IMR-90 (cell line): ENCODE measurements around the gene DARS1. TPM values are rescaled to one million over a fixed set of nuclear protein-coding genes. Genes with fewer than 3 reads are reported as not detected.

ENCODE experiments used
- ATAC-seq: fragments of 200-7000 bp; cut with Tn5 transposase; 2 replicates; pipeline ENCODE4 v1.9.1; 2020; ENCODE audit warnings: low read depth, mild to moderate bottlenecking, moderate library complexity
- BruUV-seq: library from RNA; stranded (reverse); fragments of 400-500 nt; replicated peaks from 2 replicates; lab custom pipeline; 2021; lab: Mats Ljungman, UMichigan
- CTCF ChIA-PET: fragments of 300-600 bp; formaldehyde crosslinking; extraction: SDS; loops from one replicate; lab custom pipeline; 2021; ENCODE audit warnings: antibody characterized with exemption; lab: Yijun Ruan, JAX
- POLR2A ChIA-PET: fragments of 300-600 bp; sonication (Branson Sonifier 250); formaldehyde crosslinking; loops from one replicate; lab custom pipeline; 2022; ENCODE audit warnings: antibody characterized with exemption; ENCODE audit not compliant: unreplicated experiment; lab: Charles Lee
- DNase-seq: peaks from one replicate; pipeline ENCODE4 v3.0.0; 2013
- H2AFZ ChIP-seq: replicated peaks from 2 replicates; pipeline ENCODE3; 2013; ENCODE audit warnings: low read length, mild to moderate bottlenecking; ENCODE audit not compliant: poor library complexity
- H2AK5ac ChIP-seq: 2 replicates; pipeline ENCODE4 v1.6.1; 2013; ENCODE audit warnings: low read depth, low read length, inconsistent platforms
- H2AK9ac ChIP-seq: replicated peaks from 2 replicates; pipeline ENCODE3; 2013; ENCODE audit warnings: mild to moderate bottlenecking, low read depth, low read length, moderate library complexity; ENCODE audit not compliant: poor library complexity
- H2BK120ac ChIP-seq: 2 replicates; pipeline ENCODE4 v1.6.1; 2013; ENCODE audit warnings: low read depth, low read length, inconsistent platforms
- H2BK15ac ChIP-seq: 3 replicates; pipeline ENCODE4 v1.6.1; 2013; ENCODE audit warnings: low read depth, low read length, inconsistent platforms
- H2BK20ac ChIP-seq: 2 replicates; pipeline ENCODE4 v1.6.1; 2013; ENCODE audit warnings: low read depth, mild to moderate bottlenecking, inconsistent platforms, low read length, moderate library complexity
- H2BK5ac ChIP-seq: 2 replicates; pipeline ENCODE4 v1.6.1; 2013; ENCODE audit warnings: mild to moderate bottlenecking, low read depth, low read length, inconsistent platforms; ENCODE audit not compliant: poor library complexity, severe bottlenecking
- H3K14ac ChIP-seq: replicated peaks from 2 replicates; pipeline ENCODE4 v1.6.1; 2013; ENCODE audit warnings: low read depth, low read length, inconsistent platforms
- H3K18ac ChIP-seq: 2 replicates; pipeline ENCODE4 v1.6.1; 2013; ENCODE audit warnings: low read depth, low read length, control low read depth
- H3K23ac ChIP-seq: 2 replicates; pipeline ENCODE4 v1.6.1; 2013; ENCODE audit warnings: low read depth, low read length, inconsistent platforms
- H3K27ac ChIP-seq: 2 replicates; pipeline ENCODE4 v1.5.1; 2013; ENCODE audit warnings: mild to moderate bottlenecking, control low read depth, low read length; ENCODE audit not compliant: insufficient read depth
- H3K27me3 ChIP-seq: 2 replicates; pipeline ENCODE4 v1.6.1; 2013; ENCODE audit warnings: low read length; ENCODE audit not compliant: control insufficient read depth, insufficient read depth
- H3K36me3 ChIP-seq: 2 replicates; pipeline ENCODE4 v1.6.1; 2013; ENCODE audit warnings: low read length, mixed read lengths; ENCODE audit not compliant: control insufficient read depth, insufficient read depth
- H3K4ac ChIP-seq: 2 replicates; pipeline ENCODE4 v1.6.1; 2013; ENCODE audit warnings: low read depth, low read length, inconsistent platforms
- H3K4me1 ChIP-seq: 2 replicates; pipeline ENCODE4 v1.6.1; 2013; ENCODE audit warnings: low read length, mixed read lengths; ENCODE audit not compliant: control insufficient read depth, insufficient read depth
- H3K4me2 ChIP-seq: 2 replicates; pipeline ENCODE4 v1.6.1; 2013; ENCODE audit warnings: low read depth, mild to moderate bottlenecking, control low read depth, low read length, moderate library complexity
- H3K4me3 ChIP-seq: 2 replicates; pipeline ENCODE4 v1.5.1; 2013; ENCODE audit warnings: low read depth, mild to moderate bottlenecking, control low read depth, low read length, moderate library complexity; ENCODE audit not compliant: insufficient read depth
- H3K56ac ChIP-seq: 2 replicates; pipeline ENCODE4 v1.6.1; 2013; ENCODE audit warnings: low read length, inconsistent platforms; ENCODE audit not compliant: insufficient read depth; ENCODE audit errors: extremely low read depth
- H3K79me1 ChIP-seq, 2 experiments: 2 replicates each; pipeline ENCODE4 v1.6.1; 2013; ENCODE audit warnings: low read length in 2 of 2, inconsistent platforms in 1 of 2, low read depth in 1 of 2
- H3K9ac ChIP-seq: 2 replicates; pipeline ENCODE4 v1.6.1; 2013; ENCODE audit warnings: low read depth, low read length, control low read depth
- H3K9me1 ChIP-seq: 2 replicates; pipeline ENCODE4 v1.6.1; 2013; ENCODE audit warnings: low read length, inconsistent platforms; ENCODE audit not compliant: insufficient read depth
- H3K9me3 ChIP-seq: 2 replicates; pipeline ENCODE4 v1.6.1; 2013; ENCODE audit warnings: low read length; ENCODE audit not compliant: control insufficient read depth, insufficient read depth
- H4K20me1 ChIP-seq: 2 replicates; pipeline ENCODE4 v1.6.1; 2013; ENCODE audit warnings: low read length, inconsistent platforms; ENCODE audit not compliant: insufficient read depth
- H4K5ac ChIP-seq: 2 replicates; pipeline ENCODE4 v1.6.1; 2013; ENCODE audit warnings: mild to moderate bottlenecking, low read depth, low read length, control low read depth
- H4K8ac ChIP-seq, 2 experiments: 2 replicates each; pipeline ENCODE4 v1.6.1; 2013; ENCODE audit warnings: low read depth in 2 of 2, low read length in 2 of 2, control low read depth in 1 of 2, inconsistent platforms in 1 of 2
- H4K91ac ChIP-seq: 2 replicates; pipeline ENCODE4 v1.6.1; 2013; ENCODE audit warnings: low read depth, low read length, inconsistent platforms; ENCODE audit not compliant: insufficient read depth
- BHLHE40 ChIP-seq: fragments of 150-350 bp; IDR thresholded peaks from 2 replicates; pipeline ENCODE4 v1.6.1; 2016; ENCODE audit warnings: mild to moderate bottlenecking, low read depth, low read length
- MAZ ChIP-seq: IDR thresholded peaks from 2 replicates; pipeline ENCODE4 v1.6.1; 2012; ENCODE audit warnings: low read depth, mild to moderate bottlenecking, low read length, improper control_type of control experiment, moderate library complexity, borderline replicate concordance
- RAD21 ChIP-seq: IDR thresholded peaks from 2 replicates; pipeline ENCODE4 v1.6.1; 2012; ENCODE audit warnings: low read length, improper control_type of control experiment
- WGBS, 2 experiments: methylation state at CpG; one replicate each; pipeline versions ENCODE4 v1.1.5 to v1.1.7; 2013; ENCODE audit warnings: missing lambda C conversion rate in 2 of 2; ENCODE audit not compliant: insufficient read length in 1 of 2; ENCODE audit errors: extremely low coverage in 2 of 2; 5-methylcytosine and 5-hydroxymethylcytosine counted together
- dilution Hi-C: fragments of 300-500 bp; cut with HindIII; formaldehyde crosslinking; loops from one replicate; pipeline ENCODE4 v1.14.3; 2018; ENCODE audit warnings: low sequenced_read_pairs; ENCODE audit not compliant: unreplicated experiment
- in situ Hi-C: fragments of 300-500 bp; cut with MboI; formaldehyde crosslinking; loops from 3 replicates; pipeline ENCODE4 v1.14.3; 2019; ENCODE audit warnings: low sequenced_read_pairs, inconsistent platforms, mixed read lengths
- intact Hi-C: fragments of 100-400 bp; cut with micrococcal nuclease; formaldehyde crosslinking; loops from 2 replicates; pipeline ENCODE4 v1.10.0; 2022
- polyA plus RNA-seq, 3 experiments: library from polyadenylated mRNA; depleted of rRNA; stranded (reverse); fragments of >200 nt; gene quantifications; 2 replicates each; pipeline ENCODE4 v1.2.3, GENCODE V29; 2012; ENCODE audit warnings: low replicate concordance in 1 of 3
- total RNA-seq: library from RNA; depleted of rRNA; stranded (reverse); fragments of >200 nt; gene quantifications from 2 replicates; pipeline ENCODE4 v1.2.3, GENCODE V29; 2012

Gene DARS1
- total and polyA plus RNA-seq, 2 of the 4 experiments (the other 2 are of a cell fraction), result 56.5 to 66.5 TPM

GRCh38 chr2:136031711-136032110, 46.3 kb upstream of the DARS1 start:
- H3K14ac ChIP-seq, result no peak overlapping the region
- WGBS, 2 experiments, result 20% methylated on average over 1 of the region's 7 CpGs; no CpG with 5 or more reads in 1 of the 2 experiments
- H3K27ac ChIP-seq, result no peak overlapping the region
- H2AK9ac ChIP-seq, result no peak overlapping the region
- dilution Hi-C loops (no loop called here), in situ Hi-C loops (no loop called here), intact Hi-C loops (no loop called here)
- no peak for TF ChIP-seq BHLHE40
- no peak for TF ChIP-seq RAD21
- no peak for TF ChIP-seq MAZ
- H2BK5ac ChIP-seq, result no peak overlapping the region
- no peaks in the 10 kb centered on the region for H3K9me1 ChIP-seq
- DNase-seq (no peak), ATAC-seq (no peak; the same call in 1 of the 2 replicates)
- no TSS peak for BruUV-seq
- H3K23ac ChIP-seq, result no peak overlapping the region
- no peaks in the 10 kb centered on the region for H4K20me1 ChIP-seq
- H3K36me3 ChIP-seq, result no peaks in the 10 kb centered on the region
- no peak overlapping the region for H2BK15ac ChIP-seq
- H2BK20ac ChIP-seq, result no peak overlapping the region
- no peaks in the 10 kb centered on the region for H3K79me1 ChIP-seq
- H3K56ac ChIP-seq, result no peak overlapping the region
- no peak overlapping the region for H4K5ac ChIP-seq
- H2BK120ac ChIP-seq, result no peak overlapping the region
- no peak overlapping the region for H3K4me3 ChIP-seq
- H3K18ac ChIP-seq, result no peak overlapping the region
- no peak overlapping the region for H3K4me2 ChIP-seq
- H3K9ac ChIP-seq, result no peak overlapping the region
- H2AFZ ChIP-seq, result no peak overlapping the region
- H3K27me3 ChIP-seq, result peaks cover 9% of the 10 kb centered on the region; the same call in 1 of the 2 replicates
- no peak overlapping the region for H4K8ac ChIP-seq
- no peaks in the 10 kb centered on the region for H3K4me1 ChIP-seq
- ChIA-PET CTCF (no interaction called here), POLR2A (interaction anchor here (0.6 kb wide), 1 partner anchor 72 kb away, joined by 14 read pairs; no protein-coding TSS in a partner anchor)
- no peaks in the 10 kb centered on the region for H3K9me3 ChIP-seq
- no peak overlapping the region for H4K91ac ChIP-seq
- no peak overlapping the region for H2AK5ac ChIP-seq
- no peak overlapping the region for H3K4ac ChIP-seq
